GM12875 (cell line): ENCODE data around the gene DNASE1L2.

Experiments
- H3K4me3 ChIP-seq: one replicate; pipeline ENCODE4 v1.5.1; 2011; ENCODE audit warnings: low read depth, low read length, control low read depth
- TF ChIP-seq, protein P1 (sequence below): IDR thresholded peaks from 2 replicates; pipeline ENCODE4 v1.5.1; 2011; ENCODE audit warnings: low read depth, mild to moderate bottlenecking, control low read depth, inconsistent platforms, low read length, moderate library complexity, borderline replicate concordance; ENCODE audit not compliant: insufficient read depth

DNASE1L2 gene

GRCh38 chr16:2208308-2208707 lies 27.9 kb upstream of the DNASE1L2 start:
- H3K4me3 ChIP-seq, result no peak overlapping the region
- TF ChIP-seq, protein P1, sequence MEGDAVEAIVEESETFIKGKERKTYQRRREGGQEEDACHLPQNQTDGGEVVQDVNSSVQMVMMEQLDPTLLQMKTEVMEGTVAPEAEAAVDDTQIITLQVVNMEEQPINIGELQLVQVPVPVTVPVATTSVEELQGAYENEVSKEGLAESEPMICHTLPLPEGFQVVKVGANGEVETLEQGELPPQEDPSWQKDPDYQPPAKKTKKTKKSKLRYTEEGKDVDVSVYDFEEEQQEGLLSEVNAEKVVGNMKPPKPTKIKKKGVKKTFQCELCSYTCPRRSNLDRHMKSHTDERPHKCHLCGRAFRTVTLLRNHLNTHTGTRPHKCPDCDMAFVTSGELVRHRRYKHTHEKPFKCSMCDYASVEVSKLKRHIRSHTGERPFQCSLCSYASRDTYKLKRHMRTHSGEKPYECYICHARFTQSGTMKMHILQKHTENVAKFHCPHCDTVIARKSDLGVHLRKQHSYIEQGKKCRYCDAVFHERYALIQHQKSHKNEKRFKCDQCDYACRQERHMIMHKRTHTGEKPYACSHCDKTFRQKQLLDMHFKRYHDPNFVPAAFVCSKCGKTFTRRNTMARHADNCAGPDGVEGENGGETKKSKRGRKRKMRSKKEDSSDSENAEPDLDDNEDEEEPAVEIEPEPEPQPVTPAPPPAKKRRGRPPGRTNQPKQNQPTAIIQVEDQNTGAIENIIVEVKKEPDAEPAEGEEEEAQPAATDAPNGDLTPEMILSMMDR, result no peak

DNA sequence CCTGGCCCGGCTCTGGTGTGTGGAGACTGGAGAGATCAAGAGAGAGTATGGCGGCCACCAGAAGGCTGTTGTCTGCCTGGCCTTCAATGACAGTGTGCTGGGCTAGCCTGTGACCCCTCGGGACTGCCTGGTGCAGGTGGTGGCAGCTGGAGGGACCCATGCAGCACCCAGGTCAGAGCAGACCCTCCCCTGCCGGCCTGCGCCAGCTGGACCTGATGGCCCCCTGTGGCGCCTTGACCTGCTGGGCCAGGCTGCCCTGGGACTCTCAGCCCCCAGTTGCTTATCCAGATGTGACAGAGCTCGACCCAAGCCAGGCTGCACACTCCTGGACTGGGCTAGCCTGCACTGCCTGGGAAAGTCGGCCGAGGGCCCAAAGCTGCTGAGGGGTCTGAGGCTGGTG lies 27.5 kb upstream of the DNASE1L2 start:
- TF ChIP-seq, protein P1, result no peak

GRCh38 chr16:2209258-2210008 lies 26.8 kb upstream of the DNASE1L2 start:
- TF ChIP-seq, protein P1, result no peak
- H3K4me3 ChIP-seq, result no peak overlapping the region

More for the DNA sequence above, 27.5 kb upstream of the DNASE1L2 start:
- H3K4me3 ChIP-seq, result no peak overlapping the region

- TF ChIP-seq, protein P1, result no peak
- no peak overlapping the region for H3K4me3 ChIP-seq
Measured at GRCh38 chr16:2210009-2210332, 26.3 kb upstream of the DNASE1L2 start.

DNA sequence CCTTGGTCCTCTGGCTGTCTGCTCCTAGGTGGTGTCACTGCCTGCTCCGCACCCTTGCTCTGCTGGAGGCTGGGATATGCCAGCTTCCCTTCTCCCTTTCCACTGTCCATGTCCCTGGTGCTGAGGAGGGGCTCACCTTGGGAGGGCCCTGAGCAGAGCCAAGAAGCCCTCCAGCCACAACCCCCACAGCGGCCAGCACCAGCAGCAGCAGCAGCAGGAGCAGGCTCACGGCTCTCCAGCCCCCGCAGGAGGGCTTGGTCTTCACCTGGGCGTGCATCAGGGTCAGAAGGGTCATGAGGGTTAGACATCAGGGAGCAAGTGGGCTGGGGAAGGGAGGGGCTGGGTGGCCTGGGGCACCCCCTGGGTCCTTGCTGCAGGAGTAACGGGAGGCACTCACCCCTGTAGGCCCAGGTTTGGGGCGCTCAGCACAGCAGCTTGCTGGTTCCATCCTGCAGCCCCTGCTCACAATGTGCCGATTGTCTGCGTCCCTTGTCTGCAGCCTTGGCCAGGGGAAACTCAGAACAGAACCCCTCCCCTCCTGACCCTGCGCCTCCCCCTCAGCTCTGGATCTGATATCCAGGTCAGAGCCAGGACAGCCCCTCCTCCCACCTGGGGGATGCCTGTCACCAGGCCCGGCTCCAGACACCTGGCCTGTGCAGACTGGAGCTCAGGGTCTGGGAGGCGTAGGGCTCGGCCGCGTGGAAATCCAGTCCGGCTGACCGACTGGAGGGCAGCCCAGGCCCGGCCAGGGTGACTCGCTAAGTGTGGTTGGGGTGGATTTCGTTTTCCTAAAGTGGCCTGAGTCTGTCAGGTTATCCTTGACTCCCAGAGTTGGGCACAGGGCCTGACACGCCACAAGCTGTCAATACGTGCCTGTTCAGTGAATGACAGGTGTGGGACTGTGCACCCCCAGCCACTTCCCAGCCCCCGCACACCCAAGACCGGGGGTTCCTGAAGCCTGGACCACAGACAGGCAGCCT lies 25.6 kb upstream of the DNASE1L2 start, which contains the start of gene BRICD5:
TSS of gene BRICD5 (minus strand) at position 478 of the 980 bp plus-strand sequence. CDS start at position 448, 30 bp downstream.
- TF ChIP-seq, protein P1, result no peak
- no peak within 1 kb of the TSS for H3K4me3 ChIP-seq

- TF ChIP-seq, protein P1, result no peak
- no peak overlapping the region for H3K4me3 ChIP-seq
Measured at GRCh38 chr16:2211923-2212347, 24.3 kb upstream of the DNASE1L2 start.
